HepG2 (cell line): ENCODE data around the gene DIPK1B.

Experiments
- ADNP ChIP-seq: sonication (generic); formaldehyde crosslinking; IDR thresholded peaks from 2 replicates; pipeline ENCODE4 v1.4.0; 2020; ENCODE audit warnings: missing genetic modification reagents
- ATF2 ChIP-seq: sonication (generic); formaldehyde crosslinking; IDR thresholded peaks from 2 replicates; pipeline ENCODE4 v1.4.0; 2020; ENCODE audit warnings: missing genetic modification reagents
- ATF6 ChIP-seq: sonication (generic); formaldehyde crosslinking; conservative IDR thresholded peaks from 2 replicates; pipeline ENCODE4 v1.4.0; 2020; ENCODE audit warnings: missing genetic modification reagents
- CTCF ChIP-seq: sonication (generic); formaldehyde crosslinking; IDR thresholded peaks from 2 replicates; pipeline ENCODE4 v1.5.0; 2020; ENCODE audit warnings: mild to moderate bottlenecking, missing genetic modification reagents, moderate library complexity
- EP300 ChIP-seq, 3 experiments: sonication (generic) in 1 of 3; formaldehyde crosslinking in 1 of 3; IDR thresholded peaks; 2 replicates each; pipeline versions ENCODE4 v1.5.1 to v1.6.1; 2011 to 2020; ENCODE audit warnings: low read depth in 2 of 3, low read length in 2 of 3, borderline replicate concordance in 1 of 3, improper control_type of control experiment in 1 of 3, mild to moderate bottlenecking in 1 of 3, missing genetic modification reagents in 1 of 3, moderate library complexity in 1 of 3
- KAT7 ChIP-seq: IDR thresholded peaks from 2 replicates; pipeline ENCODE4 v1.6.1; 2018; ENCODE audit warnings: borderline replicate concordance, missing compliant biosample characterization
- POLR2AphosphoS5 ChIP-seq: IDR thresholded peaks from 2 replicates; pipeline ENCODE4 v1.6.1; 2012; ENCODE audit warnings: low read depth, low read length
- PRPF4 ChIP-seq: fragments of 200-400 bp; formaldehyde crosslinking; IDR thresholded peaks from 2 replicates; pipeline ENCODE4 v1.6.1; 2016; ENCODE audit warnings: low read length, low read depth; ENCODE audit not compliant: poor library complexity, severe bottlenecking
- REST ChIP-seq, 2 experiments: IDR thresholded peaks; 2 replicates each; pipeline ENCODE4 v1.6.1; 2011 to 2012; ENCODE audit warnings: low read length in 2 of 2, borderline replicate concordance in 1 of 2, low read depth in 1 of 2, mild to moderate bottlenecking in 1 of 2, moderate library complexity in 1 of 2
- RXRA ChIP-seq: sonication (generic); formaldehyde crosslinking; IDR thresholded peaks from 2 replicates; pipeline ENCODE4 v1.5.1; 2020; ENCODE audit warnings: missing genetic modification reagents
- ZNF121 ChIP-seq: sonication (generic); formaldehyde crosslinking; IDR thresholded peaks from 2 replicates; pipeline ENCODE4 v1.5.0; 2020; ENCODE audit warnings: mild to moderate bottlenecking, missing genetic modification reagents
- ZNF569 ChIP-seq: sonication (generic); formaldehyde crosslinking; IDR thresholded peaks from 2 replicates; pipeline ENCODE4 v1.5.0; 2020; ENCODE audit warnings: mild to moderate bottlenecking, missing genetic modification reagents, moderate library complexity, borderline replicate concordance
- ZNF768 ChIP-seq: sonication (generic); formaldehyde crosslinking; IDR thresholded peaks from 2 replicates; pipeline ENCODE4 v1.4.0; 2020; ENCODE audit warnings: missing genetic modification reagents
- ZNF770 ChIP-seq: sonication (generic); formaldehyde crosslinking; IDR thresholded peaks from 2 replicates; pipeline ENCODE4 v1.5.0; 2020; ENCODE audit warnings: mild to moderate bottlenecking, missing genetic modification reagents

GRCh38 chr9:136672431-136673087 is 39.8 kb upstream of the DIPK1B start:
- TF ChIP-seq ATF6: no peak
- TF ChIP-seq ZNF770 (CRISPR knock-in tag): no peak
- TF ChIP-seq REST (IDR thresholded peaks at IDR 0.05; ENCODE audit: borderline replicate concordance in 1 of 2, low read depth in 1 of 2, low read length in 2 of 2): no peak
- no peak for TF ChIP-seq ZNF569 (CRISPR knock-in tag)
- TF ChIP-seq ZNF768 (CRISPR knock-in tag): no peak
- no peak for TF ChIP-seq ADNP (CRISPR knock-in tag)
- TF ChIP-seq KAT7: no peak
- no peak for TF ChIP-seq PRPF4
- no peak for TF ChIP-seq CTCF (CRISPR knock-in tag)
- TF ChIP-seq RXRA (CRISPR knock-in tag): no peak
- TF ChIP-seq POLR2AphosphoS5: no peak
- TF ChIP-seq EP300 (IDR thresholded peaks at IDR 0.05; ENCODE audit: low read depth in 2 of 2, low read length in 2 of 2): no peak
- no peak for TF ChIP-seq EP300 (CRISPR knock-in tag; IDR thresholded peaks at IDR 0.05; ENCODE audit: borderline replicate concordance)
- TF ChIP-seq ATF2 (CRISPR knock-in tag): no peak
- no peak for TF ChIP-seq ZNF121 (CRISPR knock-in tag)
